Transverse colon (tissue), 4 donors: ENCODE measurements around the gene FAM216A. TPM values are rescaled to one million over a fixed set of nuclear protein-coding genes. Genes with fewer than 3 reads are reported as not detected.
"Not testable (repeated sequence)": the region's sequence is repeated elsewhere in the genome, so short reads cannot be mapped to it uniquely, and the experiment has no call there.

Source experiments
- DNase-seq: peaks from one replicate; pipeline ENCODE4 v3.0.0-alpha.2; 2019
- H3K27ac ChIP-seq, 4 donors: fragments of 200-600 bp; sonication (generic); 2 replicates each; pipeline ENCODE4 v1.5.1; 2016 to 2018; ENCODE audit warnings: inconsistent platforms in 4 of 4
- H3K27me3 ChIP-seq: fragments of 200-600 bp; sonication (generic); 2 replicates; pipeline ENCODE4 v1.5.1; 2017; ENCODE audit warnings: inconsistent platforms
- H3K36me3 ChIP-seq, 4 donors: fragments of 200-600 bp; sonication (generic); 2 replicates each; pipeline ENCODE4 v1.5.1; 2017 to 2019; ENCODE audit warnings: inconsistent platforms in 4 of 4
- H3K4me1 ChIP-seq, 4 donors: fragments of 200-600 bp; sonication (generic); 2 replicates each; pipeline ENCODE4 v1.5.1; 2017 to 2020; ENCODE audit warnings: inconsistent platforms in 4 of 4
- H3K4me3 ChIP-seq, 4 donors: fragments of 200-600 bp; sonication (generic); 1 replicate in 1 of 4; 2 replicates in 3 of 4; pipeline versions ENCODE4 v1.5.1 to v1.6.1; 2017 to 2019; ENCODE audit warnings: inconsistent platforms in 4 of 4
- H3K9me3 ChIP-seq, 2 donors: fragments of 200-600 bp; sonication (generic); 2 replicates each; pipeline ENCODE4 v1.5.1; 2017 to 2019; ENCODE audit warnings: inconsistent platforms in 2 of 2
- EP300 ChIP-seq: sonication (generic); formaldehyde crosslinking; IDR thresholded peaks from one replicate; pipeline ENCODE4 v1.6.1; 2017; ENCODE audit warnings: antibody characterized with exemption, low read depth
- POLR2A ChIP-seq: fragments of 450-650 bp; IDR thresholded peaks from one replicate; pipeline ENCODE4 v1.6.1; 2016; ENCODE audit warnings: antibody characterized with exemption, mild to moderate bottlenecking, moderate library complexity
- POLR2AphosphoS5 ChIP-seq, 3 donors: sonication (generic); formaldehyde crosslinking; IDR thresholded peaks; one replicate each; pipeline ENCODE4 v1.6.1; 2016; ENCODE audit warnings: antibody characterized with exemption in 3 of 3
- WGBS, 2 donors: methylation state at CpG; one replicate each; pipeline ENCODE4 v1.1.5; 2018; ENCODE audit warnings: low coverage in 1 of 2; 5-methylcytosine and 5-hydroxymethylcytosine counted together
- in situ Hi-C, 4 donors: fragments of 200-750 bp; cut with MboI; loops; one replicate each; pipeline versions ENCODE4 v1.15.0 to v1.15.1; 2017; ENCODE audit warnings: low sequenced_read_pairs in 3 of 4, low pct_ligation_motif_present in 1 of 4, low pct_unique_long_range_greater_than_20kb in 1 of 4
- intact Hi-C: fragments of 100-400 bp; cut with DNase I; formaldehyde crosslinking; loops from one replicate; pipeline ENCODE4 v1.15.1; 2023; ENCODE audit warnings: low total_unique reads
- total RNA-seq, 4 donors: library from RNA; depleted of rRNA; stranded (reverse); fragments of >200 nt; gene quantifications; one replicate each; pipeline ENCODE4 v1.1.0, GENCODE V29; 2016
- TF ChIP-seq, protein P1 (sequence below), 5 experiments: fragments of 200-600 bp in 3 of 5; fragments of 450-650 bp in 2 of 5; sonication (generic) in 3 of 5; IDR thresholded peaks; 1 replicate in 2 of 5; 2 replicates in 3 of 5; pipeline ENCODE4 v1.5.1; 2016 to 2017; ENCODE audit warnings: antibody characterized with exemption in 5 of 5, inconsistent platforms in 3 of 5, mild to moderate bottlenecking in 2 of 5, moderate library complexity in 1 of 5

Gene FAM216A
- total RNA-seq, 4 donors from 2014 or later = 1.2 to 6.7 (median 1.6) TPM; not detected in 1

DNA sequence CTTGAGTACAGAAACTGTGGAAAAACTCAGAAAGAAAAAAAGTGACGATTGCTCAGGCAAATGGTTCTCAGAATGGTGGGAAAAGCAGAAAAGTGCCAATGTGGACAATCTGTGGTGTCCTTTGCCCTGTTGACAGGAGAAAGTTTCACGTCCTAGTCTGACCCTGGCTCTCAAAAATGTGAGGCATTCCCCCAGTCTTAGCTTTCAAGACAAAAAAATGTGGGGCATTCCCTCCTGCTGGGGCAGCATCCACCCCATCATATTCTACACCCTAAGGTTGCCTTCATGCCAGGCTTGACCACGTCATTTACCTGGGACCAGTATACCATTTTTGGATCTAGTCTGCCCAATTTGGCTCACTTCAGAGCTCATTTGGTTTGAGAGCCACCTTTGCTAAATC is 44.4 kb upstream of the FAM216A start:
- Histone ChIP-seq H3K36me3 (no peaks in the 10 kb centered on the region), H3K4me1 (peaks cover 0 to 3% (median 2%) of the 10 kb centered on the region in 4 donors), H3K4me3 (no peak overlapping the region), H3K27ac (no peak overlapping the region), H3K9me3 (no peaks in the 10 kb centered on the region), H3K27me3 (no peaks in the 10 kb centered on the region)
- no peak for TF ChIP-seq POLR2AphosphoS5 (IDR thresholded peaks at IDR 0.05)
- no peak for TF ChIP-seq EP300
- TF ChIP-seq, protein P1, sequence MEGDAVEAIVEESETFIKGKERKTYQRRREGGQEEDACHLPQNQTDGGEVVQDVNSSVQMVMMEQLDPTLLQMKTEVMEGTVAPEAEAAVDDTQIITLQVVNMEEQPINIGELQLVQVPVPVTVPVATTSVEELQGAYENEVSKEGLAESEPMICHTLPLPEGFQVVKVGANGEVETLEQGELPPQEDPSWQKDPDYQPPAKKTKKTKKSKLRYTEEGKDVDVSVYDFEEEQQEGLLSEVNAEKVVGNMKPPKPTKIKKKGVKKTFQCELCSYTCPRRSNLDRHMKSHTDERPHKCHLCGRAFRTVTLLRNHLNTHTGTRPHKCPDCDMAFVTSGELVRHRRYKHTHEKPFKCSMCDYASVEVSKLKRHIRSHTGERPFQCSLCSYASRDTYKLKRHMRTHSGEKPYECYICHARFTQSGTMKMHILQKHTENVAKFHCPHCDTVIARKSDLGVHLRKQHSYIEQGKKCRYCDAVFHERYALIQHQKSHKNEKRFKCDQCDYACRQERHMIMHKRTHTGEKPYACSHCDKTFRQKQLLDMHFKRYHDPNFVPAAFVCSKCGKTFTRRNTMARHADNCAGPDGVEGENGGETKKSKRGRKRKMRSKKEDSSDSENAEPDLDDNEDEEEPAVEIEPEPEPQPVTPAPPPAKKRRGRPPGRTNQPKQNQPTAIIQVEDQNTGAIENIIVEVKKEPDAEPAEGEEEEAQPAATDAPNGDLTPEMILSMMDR (IDR thresholded peaks at IDR 0.05) = no peak
- no peak for TF ChIP-seq POLR2A
- intact Hi-C loops = no loop called here
- in situ Hi-C loops = loop anchor here in 3 of 4 donors (10.0 kb wide), 2 partner anchors 319 to 329 kb away; no protein-coding TSS in a partner anchor
- DNase-seq = no peak
- WGBS, 2 donors = 64 to 83% methylated on average over 2 to 3 of the region's 3 CpGs

DNA sequence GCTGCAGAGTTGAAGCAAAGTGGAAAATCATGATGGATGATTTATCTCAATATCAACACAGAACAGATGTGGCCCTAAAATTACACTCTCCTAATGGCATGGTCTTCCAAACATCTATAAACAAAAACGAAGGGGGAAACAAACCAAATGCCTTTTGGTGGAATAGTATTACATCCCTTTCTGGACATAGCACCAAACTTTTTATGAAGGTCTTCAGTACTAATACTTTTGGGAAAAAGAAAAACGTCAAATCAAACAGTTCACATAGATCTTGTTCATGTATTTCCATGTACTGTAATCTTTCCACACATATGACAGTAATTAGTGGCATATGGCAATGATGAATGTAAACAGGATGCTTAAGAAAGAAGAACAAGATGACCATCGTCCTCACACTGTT is 42.2 kb upstream of the FAM216A start:
- TF ChIP-seq EP300 (no peak), POLR2AphosphoS5 (IDR thresholded peaks at IDR 0.05) (peak in 1 of 3 donors; percentile 17), POLR2A (no peak)
- TF ChIP-seq, protein P1 (IDR thresholded peaks at IDR 0.05) = no peak
- Histone ChIP-seq H3K9me3 (no peaks in the 10 kb centered on the region), H3K36me3 (no peaks in the 10 kb centered on the region), H3K27ac (peak overlapping the region in 1 of 4 donors; percentile 0), H3K4me1 (peaks cover 0 to 8% (median 2%) of the 10 kb centered on the region in 4 donors), H3K4me3 (no peak overlapping the region), H3K27me3 (no peaks in the 10 kb centered on the region)
- in situ Hi-C loops = loop anchor here (5.0 to 10.0 kb wide), 3 partner anchors 322 to 332 kb away; no protein-coding TSS in a partner anchor
- intact Hi-C loops = no loop called here
- 31 to 45% methylated on average over 3 of the region's 3 CpGs for WGBS, 2 donors
- no peak for DNase-seq

DNA sequence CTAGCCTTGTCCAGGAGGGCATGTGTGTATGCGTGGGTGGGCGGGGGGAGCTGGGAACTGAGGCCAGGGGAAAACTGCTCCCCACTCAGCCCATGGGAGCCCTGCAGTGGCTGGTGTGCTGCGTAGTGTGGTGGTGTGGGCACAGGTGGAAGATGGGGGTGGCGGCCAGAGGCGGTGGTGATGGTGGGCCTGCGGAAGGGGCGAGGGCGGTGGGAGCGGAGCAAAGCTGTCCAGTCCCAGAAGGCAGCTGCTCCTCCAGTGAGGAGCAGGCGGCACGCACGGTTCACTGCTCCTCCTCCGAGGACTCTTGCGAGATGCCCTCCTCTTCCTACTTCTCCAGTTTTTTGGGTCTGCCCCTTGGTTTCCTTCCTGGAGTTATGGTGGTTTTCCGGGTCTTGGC is 39.0 kb upstream of the FAM216A start:
- in situ Hi-C loops = loop anchor here (5.0 to 10.0 kb wide), 3 partner anchors 325 to 335 kb away; no protein-coding TSS in a partner anchor
- H3K27me3 ChIP-seq, H3K4me3 ChIP-seq, H3K36me3 ChIP-seq, DNase-seq, H3K27ac ChIP-seq, H3K9me3 ChIP-seq, H3K4me1 ChIP-seq: not testable (repeated sequence)
- intact Hi-C loops = loop anchor here (2.0 kb wide), 1 partner anchor 329 kb away; no protein-coding TSS in a partner anchor
- WGBS, 2 donors = 94% methylated on average over 15 of the region's 15 CpGs; no CpG with 5 or more reads in 1 of the 2 donors

DNA sequence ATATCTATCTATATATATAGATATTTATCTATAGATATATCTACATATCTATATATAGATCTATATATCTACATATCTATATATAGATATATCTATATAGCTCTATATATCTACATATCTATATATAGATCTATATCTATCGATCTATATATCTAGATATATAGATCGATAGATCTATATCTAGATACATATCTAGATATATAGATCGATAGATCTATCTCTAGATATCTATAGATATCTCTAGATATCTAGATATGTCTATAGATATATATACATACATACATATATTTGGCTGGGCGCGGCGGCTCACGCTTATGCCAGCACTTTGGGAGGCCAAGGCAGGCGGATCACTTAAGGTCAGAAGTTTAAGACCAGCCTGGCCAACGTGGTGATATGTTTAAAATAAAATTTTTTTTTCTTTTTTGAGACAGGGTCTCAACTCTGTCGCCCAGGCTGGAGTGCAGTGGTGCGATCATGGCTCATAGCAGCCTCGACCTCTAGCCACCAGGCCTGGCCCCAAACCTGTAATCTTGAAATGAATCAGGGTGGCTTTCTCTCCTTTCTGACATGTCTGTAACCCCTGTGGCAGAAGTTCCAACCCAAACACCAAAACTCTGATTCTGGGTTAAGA is 36.6 kb upstream of the FAM216A start:
- in situ Hi-C loops = no loop called here
- no peak for DNase-seq
- intact Hi-C loops = loop anchor here (2.0 kb wide), 1 partner anchor 331 kb away; no protein-coding TSS in a partner anchor
- Histone ChIP-seq H3K4me3 (peak overlapping the region in 3 of 4 donors; percentile 32 to 69 (median 56)), H3K27me3 (no peaks in the 10 kb centered on the region), H3K36me3 (peaks cover 0 to 32% (median 11%) of the 10 kb centered on the region in 4 donors), H3K4me1 (peaks cover 0 to 4% (median 2%) of the 10 kb centered on the region in 4 donors), H3K27ac (peak overlapping the region; percentile 55 to 77 (median 72)), H3K9me3 (no peaks in the 10 kb centered on the region)
- WGBS, 2 donors = 76 to 79% methylated on average over 3 to 12 of the region's 12 CpGs
- TF ChIP-seq POLR2A = no peak
- no peak for TF ChIP-seq POLR2AphosphoS5 (IDR thresholded peaks at IDR 0.05)
- no peak for TF ChIP-seq EP300
- TF ChIP-seq, protein P1 (IDR thresholded peaks at IDR 0.05) = no peak
